Keratinocyte (primary cell): Measurements from ENCODE around the gene SHD. TPM values are rescaled to one million over a fixed set of nuclear protein-coding genes. Genes with fewer than 3 reads are reported as not detected.

Experiments used
- DNase-seq: peaks from one replicate; pipeline ENCODE4 v3.0.0-alpha.2; 2011; ENCODE audit warnings: low read depth, missing footprints, low spot score
- FAIRE-seq: peaks from 2 replicates; lab custom pipeline; 2011; peaks lifted over from hg19 to GRCh38; lab: Jason Lieb, UNC
- H2AFZ ChIP-seq: 2 replicates; pipeline ENCODE4 v1.6.0; 2012; ENCODE audit warnings: low read length, control low read depth, inconsistent platforms; ENCODE audit not compliant: control insufficient read depth
- H3K27ac ChIP-seq: 2 replicates; pipeline ENCODE4 v1.5.1; 2011; ENCODE audit warnings: low read length; ENCODE audit not compliant: control insufficient read depth, insufficient read depth
- H3K27me3 ChIP-seq: 3 replicates; pipeline ENCODE4 v1.6.0; 2011; ENCODE audit warnings: low read length; ENCODE audit not compliant: control insufficient read depth, insufficient read depth; ENCODE audit errors: extremely low read depth
- H3K36me3 ChIP-seq, 2 experiments: 2 replicates in 1 of 2; 3 replicates in 1 of 2; pipeline ENCODE4 v1.5.1; 2011; ENCODE audit warnings: low read length in 2 of 2, mild to moderate bottlenecking in 1 of 2; ENCODE audit not compliant: control insufficient read depth in 2 of 2, insufficient read depth in 2 of 2; ENCODE audit errors: extremely low read depth in 1 of 2
- H3K4me1 ChIP-seq: 3 replicates; pipeline ENCODE4 v1.5.1; 2011; ENCODE audit warnings: low read length; ENCODE audit not compliant: control insufficient read depth, insufficient read depth; ENCODE audit errors: extremely low read depth
- H3K4me2 ChIP-seq: 3 replicates; pipeline ENCODE4 v1.6.0; 2011; ENCODE audit warnings: low read depth, low read length; ENCODE audit not compliant: control insufficient read depth, insufficient read depth; ENCODE audit errors: extremely low read depth
- H3K4me3 ChIP-seq, 3 experiments: fragments of 200-600 bp in 1 of 3; sonication (generic) in 1 of 3; 2 replicates in 2 of 3; 3 replicates in 1 of 3; pipeline ENCODE4 v1.5.1; 2011 to 2016; ENCODE audit warnings: low read length in 3 of 3, mild to moderate bottlenecking in 3 of 3, control low read depth in 2 of 3, inconsistent platforms in 1 of 3, low read depth in 1 of 3, mixed read lengths in 1 of 3, mixed run types in 1 of 3, moderate library complexity in 1 of 3; ENCODE audit not compliant: control insufficient read depth in 2 of 3, insufficient read depth in 2 of 3; ENCODE audit errors: extremely low read depth in 1 of 3
- H3K79me2 ChIP-seq: 2 replicates; pipeline ENCODE4 v1.6.0; 2012; ENCODE audit warnings: low read length; ENCODE audit not compliant: control insufficient read depth, insufficient read depth
- H3K9ac ChIP-seq: 3 replicates; pipeline ENCODE4 v1.6.0; 2011; ENCODE audit warnings: low read length; ENCODE audit not compliant: control insufficient read depth, insufficient read depth; ENCODE audit errors: extremely low read depth
- H3K9me1 ChIP-seq: 3 replicates; pipeline ENCODE4 v1.6.0; 2011; ENCODE audit warnings: low read length; ENCODE audit not compliant: control insufficient read depth, insufficient read depth; ENCODE audit errors: extremely low read depth
- H3K9me3 ChIP-seq: 2 replicates; pipeline ENCODE4 v1.5.1; 2012; ENCODE audit warnings: low read depth, low read length; ENCODE audit not compliant: control insufficient read depth
- H4K20me1 ChIP-seq: 3 replicates; pipeline ENCODE4 v1.6.0; 2011; ENCODE audit warnings: low read length; ENCODE audit not compliant: control insufficient read depth, insufficient read depth; ENCODE audit errors: extremely low read depth
- EZH2 ChIP-seq: IDR thresholded peaks from one replicate; pipeline ENCODE4 v1.6.1; 2012; ENCODE audit warnings: inconsistent platforms, mild to moderate bottlenecking, low read length, moderate library complexity
- dilution Hi-C: fragments of 300-500 bp; cut with MboI; formaldehyde crosslinking; loops from one replicate; pipeline ENCODE4 v1.7.0; 2020; ENCODE audit warnings: low sequenced_read_pairs; ENCODE audit not compliant: extremely low pct_ligation_motif_present
- polyA plus RNA-seq, 5 experiments: library from polyadenylated mRNA; depleted of rRNA in 3 of 5; stranded (reverse) in 3 of 5; stranded (forward) in 1 of 5; unstranded in 1 of 5; fragments of >200 nt; gene quantifications; 1 replicate in 1 of 5; 2 replicates in 3 of 5; 3 replicates in 1 of 5; pipeline versions ENCODE4 v1.2.1 to v1.2.3, GENCODE V29; 2011 to 2012; ENCODE audit warnings: missing spikeins in 2 of 5, low read depth in 1 of 5, low replicate concordance in 1 of 5
- TF ChIP-seq, protein P1 (sequence below), 3 experiments: IDR thresholded peaks in 1 of 3; conservative IDR thresholded peaks in 1 of 3; optimal IDR thresholded peaks in 1 of 3; 2 replicates in 2 of 3; 3 replicates in 1 of 3; pipeline versions ENCODE3 to v1.5.1; 2011; ENCODE audit warnings: low read length in 3 of 3, mild to moderate bottlenecking in 3 of 3, moderate library complexity in 2 of 3, control low read depth in 1 of 3, inconsistent platforms in 1 of 3; ENCODE audit not compliant: insufficient read depth in 2 of 3; ENCODE audit errors: extremely low read depth in 1 of 3

Gene SHD
- polyA plus RNA-seq, 1 donor (not counting 4 experiments of a cell fraction or from before 2014, with no cell fraction given) = not detected

GRCh38 chr19:4278010-4278409, 1.1 kb upstream of the SHD start:
- dilution Hi-C loops = no loop called here
- H3K27ac ChIP-seq = no peak overlapping the region
- H3K36me3 ChIP-seq = no peaks in the 10 kb centered on the region
- H3K9ac ChIP-seq = no peak overlapping the region
- no peaks in the 10 kb centered on the region for H3K9me1 ChIP-seq
- no peaks in the 10 kb centered on the region for H4K20me1 ChIP-seq
- FAIRE-seq = no peak
- DNase-seq = no peak
- no peak overlapping the region for H3K4me2 ChIP-seq
- H3K4me1 ChIP-seq = no peaks in the 10 kb centered on the region
- H3K79me2 ChIP-seq = no peaks in the 10 kb centered on the region
- no peaks in the 10 kb centered on the region for H3K9me3 ChIP-seq
- TF ChIP-seq EZH2 = no peak
- TF ChIP-seq, protein P1, sequence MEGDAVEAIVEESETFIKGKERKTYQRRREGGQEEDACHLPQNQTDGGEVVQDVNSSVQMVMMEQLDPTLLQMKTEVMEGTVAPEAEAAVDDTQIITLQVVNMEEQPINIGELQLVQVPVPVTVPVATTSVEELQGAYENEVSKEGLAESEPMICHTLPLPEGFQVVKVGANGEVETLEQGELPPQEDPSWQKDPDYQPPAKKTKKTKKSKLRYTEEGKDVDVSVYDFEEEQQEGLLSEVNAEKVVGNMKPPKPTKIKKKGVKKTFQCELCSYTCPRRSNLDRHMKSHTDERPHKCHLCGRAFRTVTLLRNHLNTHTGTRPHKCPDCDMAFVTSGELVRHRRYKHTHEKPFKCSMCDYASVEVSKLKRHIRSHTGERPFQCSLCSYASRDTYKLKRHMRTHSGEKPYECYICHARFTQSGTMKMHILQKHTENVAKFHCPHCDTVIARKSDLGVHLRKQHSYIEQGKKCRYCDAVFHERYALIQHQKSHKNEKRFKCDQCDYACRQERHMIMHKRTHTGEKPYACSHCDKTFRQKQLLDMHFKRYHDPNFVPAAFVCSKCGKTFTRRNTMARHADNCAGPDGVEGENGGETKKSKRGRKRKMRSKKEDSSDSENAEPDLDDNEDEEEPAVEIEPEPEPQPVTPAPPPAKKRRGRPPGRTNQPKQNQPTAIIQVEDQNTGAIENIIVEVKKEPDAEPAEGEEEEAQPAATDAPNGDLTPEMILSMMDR (optimal IDR thresholded peaks at IDR 0.05 in 1 of 3, IDR thresholded peaks at IDR 0.05 in 1 of 3, conservative IDR thresholded peaks at IDR 0.05 in 1 of 3; ENCODE audit: extremely low read depth in 1 of 3, insufficient read depth in 2 of 3, low read length in 3 of 3) = no peak
- no peak overlapping the region for H2AFZ ChIP-seq
- peaks cover 33% of the 10 kb centered on the region for H3K27me3 ChIP-seq
- no peak overlapping the region for H3K4me3 ChIP-seq

- Histone ChIP-seq H3K4me1 (no peaks in the 10 kb centered on the region), H3K9me3 (no peaks in the 10 kb centered on the region), H3K27ac (no peak overlapping the region), H3K4me3 (no peak overlapping the region), H2AFZ (no peak overlapping the region), H4K20me1 (no peaks in the 10 kb centered on the region), H3K27me3 (peaks cover 35% of the 10 kb centered on the region), H3K36me3 (no peaks in the 10 kb centered on the region), H3K4me2 (no peak overlapping the region), H3K79me2 (no peaks in the 10 kb centered on the region), H3K9ac (no peak overlapping the region), H3K9me1 (no peaks in the 10 kb centered on the region)
- TF ChIP-seq, protein P1 (optimal IDR thresholded peaks at IDR 0.05 in 1 of 3, IDR thresholded peaks at IDR 0.05 in 1 of 3, conservative IDR thresholded peaks at IDR 0.05 in 1 of 3; ENCODE audit: extremely low read depth in 1 of 3, insufficient read depth in 2 of 3, low read length in 3 of 3) = no peak
- no peak for TF ChIP-seq EZH2
- FAIRE-seq (no peak), DNase-seq (no peak)
- dilution Hi-C loops = no loop called here
Observed at GRCh38 chr19:4279267-4279529, 132 bp downstream of the SHD start.
